ENCODE data around the gene CEP63.

Gene CEP63

GRCh38 chr3:134615743-134616142 is 129.9 kb downstream of the CEP63 start:
- DNase-seq (ENCODE audit: low spot score), result no peak
- no peak for TF ChIP-seq CTCF (IDR thresholded peaks at IDR 0.05; ENCODE audit: extremely low read depth, missing control alignments)

- TF ChIP-seq CTCF (IDR thresholded peaks at IDR 0.05; ENCODE audit: extremely low read depth, missing control alignments), result no peak
- DNase-seq (ENCODE audit: low spot score), result no peak
These were observed 132.0 kb downstream of the CEP63 start for GRCh38 chr3:134617608-134618477.

GRCh38 chr3:134618478-134619300 is 132.8 kb downstream of the CEP63 start:
- no peak for TF ChIP-seq CTCF (IDR thresholded peaks at IDR 0.05; ENCODE audit: extremely low read depth, missing control alignments)
- no peak for DNase-seq (ENCODE audit: low spot score)

DNA sequence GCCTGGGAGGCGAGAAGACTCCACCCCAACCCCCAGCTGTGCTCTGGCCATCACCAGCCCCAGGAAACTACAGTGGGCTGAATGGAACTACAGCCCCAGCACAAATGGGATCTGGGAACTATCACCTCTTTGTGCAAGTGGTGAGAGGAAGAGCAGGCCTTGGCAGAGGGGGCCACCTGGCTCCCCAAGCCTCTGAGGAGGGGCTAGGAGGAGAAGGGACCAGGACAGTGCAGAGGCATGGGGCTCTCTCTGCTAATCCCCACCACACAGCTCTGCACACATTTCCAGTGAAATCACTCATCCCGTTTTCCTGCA is 133.4 kb downstream of the CEP63 start:
- no peak for DNase-seq (ENCODE audit: low spot score)
- TF ChIP-seq CTCF (IDR thresholded peaks at IDR 0.05; ENCODE audit: extremely low read depth, missing control alignments), result no peak

- DNase-seq (ENCODE audit: low spot score), result no peak
- TF ChIP-seq CTCF (IDR thresholded peaks at IDR 0.05; ENCODE audit: extremely low read depth, missing control alignments), result no peak
These were observed 134.1 kb downstream of the CEP63 start for GRCh38 chr3:134619884-134620445.

GRCh38 chr3:134620476-134621115 is 134.7 kb downstream of the CEP63 start:
- no peak for TF ChIP-seq CTCF (IDR thresholded peaks at IDR 0.05; ENCODE audit: extremely low read depth, missing control alignments)
- DNase-seq (ENCODE audit: low spot score), result no peak

All from GM20000 (cell line).